Activated T-helper 2 cell treated with anti-CD3 and anti-CD28 coated beads, Interferon-gamma antibody, Interleukin-2, Interleukin-4, amounts not matched to agents 10 μg/mL and 5 μg/mL and 100 μg/mL, durations not matched to agents 14 hours and 24 hours and 36 hours (primary cell): ENCODE measurements around the gene NOTCH4. TPM values are rescaled to one million over a fixed set of nuclear protein-coding genes. Genes with fewer than 3 reads are reported as not detected.
"Not testable (repeated sequence)": the region's sequence is repeated elsewhere in the genome, so short reads cannot be mapped to it uniquely, and the experiment has no call there.

Experiments
- DNase-seq: peaks from one replicate; pipeline ENCODE4 v3.0.0; 2021; ENCODE audit warnings: low spot score
- H3K27ac Mint-ChIP-seq: one replicate; pipeline ENCODE4 v1.8.0; 2021; ENCODE audit warnings: mixed read lengths
- H3K27me3 Mint-ChIP-seq: one replicate; pipeline ENCODE4 v1.8.0; 2021; ENCODE audit warnings: low read depth, mixed read lengths
- H3K36me3 Mint-ChIP-seq: one replicate; pipeline ENCODE4 v1.8.0; 2021; ENCODE audit warnings: low read depth, mixed read lengths
- H3K4me1 Mint-ChIP-seq: one replicate; pipeline ENCODE4 v1.8.0; 2021; ENCODE audit warnings: low read depth, mixed read lengths
- H3K4me3 Mint-ChIP-seq: one replicate; pipeline ENCODE4 v1.8.0; 2021; ENCODE audit warnings: low read depth, mild to moderate bottlenecking, moderate library complexity, mixed read lengths
- H3K9me3 Mint-ChIP-seq: one replicate; pipeline ENCODE4 v1.8.0; 2021; ENCODE audit warnings: mixed read lengths
- intact Hi-C: fragments of 100-400 bp; cut with micrococcal nuclease; formaldehyde crosslinking; loops from one replicate; pipeline ENCODE4 v1.15.1; 2023
- total RNA-seq: library from RNA; stranded (reverse); gene quantifications from 2 replicates; pipeline ENCODE4 v1.2.3, GENCODE V29; 2022

Gene NOTCH4
- total RNA-seq, 1 donor from 2014 or later: 0.52 TPM

- Mint-ChIP-seq H3K27me3 (no peaks in the 10 kb centered on the region), H3K27ac (peak overlapping the region; percentile 78), H3K4me3 (peak overlapping the region; percentile 84), H3K9me3 (no peaks in the 10 kb centered on the region), H3K4me1 (peaks cover 49% of the 10 kb centered on the region), H3K36me3 (peaks cover 59% of the 10 kb centered on the region)
- intact Hi-C loops: loop anchor here (5.0 to 10.0 kb wide), 2 partner anchors 645 to 1013 kb away; partner anchors contain the start of genes HSD17B8, RXRB, SLC39A7 and TAP2
- DNase-seq: no peak
Measured at GRCh38 chr6:32189742-32190053, 34.2 kb downstream of the NOTCH4 start.

DNA sequence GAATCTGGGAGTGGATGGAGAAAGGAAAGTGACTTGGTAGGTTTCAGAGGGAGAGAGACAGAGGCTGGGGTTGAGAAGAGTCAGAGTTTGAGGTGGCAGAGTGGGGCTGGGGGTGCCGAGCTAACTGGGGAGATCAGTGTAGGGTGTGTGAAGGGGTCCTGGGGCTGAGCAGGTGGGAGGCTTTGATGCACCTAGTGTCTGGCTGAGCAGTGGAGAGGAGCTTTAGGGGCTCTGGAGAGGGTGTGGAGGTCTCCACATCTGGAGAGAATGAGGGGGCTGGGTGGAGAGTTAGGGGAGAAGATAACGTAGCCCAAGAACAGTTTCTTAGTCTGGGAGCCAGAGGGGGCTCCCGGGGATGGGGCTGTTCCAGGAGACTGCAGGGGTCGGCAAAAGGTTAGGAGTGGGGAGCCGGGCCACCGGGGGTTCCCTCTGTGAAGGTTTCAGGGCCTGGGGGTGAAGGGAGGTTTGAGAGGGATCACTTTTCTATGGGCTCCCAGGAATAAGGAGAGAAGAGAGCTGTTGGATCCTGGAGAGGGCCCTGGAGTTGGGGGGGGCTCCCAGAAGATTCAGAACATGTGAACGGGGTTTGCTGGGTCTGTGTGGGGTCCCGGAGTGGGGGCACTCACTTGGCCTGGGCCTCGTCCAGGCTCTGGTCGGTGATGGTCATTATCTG lies 34.7 kb downstream of the NOTCH4 start:
- Mint-ChIP-seq H3K36me3 (peaks cover 60% of the 10 kb centered on the region), H3K27ac (peak overlapping the region; percentile 78), H3K9me3 (no peaks in the 10 kb centered on the region), H3K4me1 (peaks cover 46% of the 10 kb centered on the region), H3K27me3 (no peaks in the 10 kb centered on the region), H3K4me3 (peak overlapping the region; percentile 84)
- no peak for DNase-seq
- intact Hi-C loops: no loop called here

DNA sequence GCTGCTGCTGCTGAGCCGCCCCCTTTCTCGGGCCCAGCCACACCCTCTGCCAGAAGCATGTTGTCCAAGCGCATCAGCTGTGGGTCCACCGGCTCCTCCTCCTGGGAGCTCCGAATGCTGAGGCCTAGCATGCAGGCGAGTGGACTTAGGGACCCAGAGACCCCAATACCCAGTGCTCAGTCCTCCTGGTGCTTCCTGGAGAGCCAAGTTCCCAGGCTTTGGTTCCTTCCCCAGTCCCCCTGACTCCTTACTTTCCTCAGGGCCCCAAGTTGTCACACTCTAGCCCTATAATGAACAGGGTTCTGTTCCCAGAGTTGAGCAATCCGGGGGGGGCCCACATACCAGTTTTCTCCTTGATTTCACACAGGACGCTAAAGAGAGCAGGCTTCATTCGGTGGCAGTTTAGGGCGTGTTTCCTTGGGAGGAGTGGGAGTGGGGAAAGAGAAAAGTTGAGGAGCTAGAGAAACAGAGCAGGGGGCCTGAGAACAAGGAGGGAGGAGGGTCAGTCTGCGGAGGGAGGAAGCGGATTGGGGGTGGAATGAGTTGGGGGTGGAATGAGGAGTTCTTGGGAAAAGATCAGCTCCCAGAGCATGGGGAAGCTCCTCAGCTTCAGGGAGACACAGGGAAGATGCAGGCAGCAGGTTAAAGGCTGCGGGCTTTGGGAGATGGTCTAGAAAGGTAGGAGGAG lies 35.3 kb downstream of the NOTCH4 start:
- H3K36me3 Mint-ChIP-seq: peaks cover 64% of the 10 kb centered on the region
- H3K27ac Mint-ChIP-seq: peak overlapping the region; percentile 78
- peaks cover 39% of the 10 kb centered on the region for H3K4me1 Mint-ChIP-seq

GRCh38 chr6:32187725-32188380 lies 36.0 kb downstream of the NOTCH4 start:
- H3K27me3 Mint-ChIP-seq, DNase-seq, H3K9me3 Mint-ChIP-seq, intact Hi-C loops: not testable (repeated sequence)
- peaks cover 38% of the 10 kb centered on the region for H3K4me1 Mint-ChIP-seq
- H3K36me3 Mint-ChIP-seq: peaks cover 66% of the 10 kb centered on the region
- H3K27ac Mint-ChIP-seq: peak overlapping the region; percentile 57
- peak overlapping the region; percentile 19 for H3K4me3 Mint-ChIP-seq

More for the DNA sequence above, 35.3 kb downstream of the NOTCH4 start:
- Mint-ChIP-seq H3K27me3 (no peaks in the 10 kb centered on the region), H3K9me3 (no peaks in the 10 kb centered on the region), H3K4me3 (peak overlapping the region; percentile 84)
- intact Hi-C loops: no loop called here
- DNase-seq: no peak

- Mint-ChIP-seq H3K9me3 (no peaks in the 10 kb centered on the region), H3K27ac (peak overlapping the region; percentile 80), H3K36me3 (peaks cover 72% of the 10 kb centered on the region), H3K27me3 (no peaks in the 10 kb centered on the region), H3K4me3 (peak overlapping the region; percentile 14), H3K4me1 (peaks cover 37% of the 10 kb centered on the region)
- intact Hi-C loops: no loop called here
- no peak for DNase-seq
Measured at GRCh38 chr6:32187009-32187709, 36.7 kb downstream of the NOTCH4 start.

DNA sequence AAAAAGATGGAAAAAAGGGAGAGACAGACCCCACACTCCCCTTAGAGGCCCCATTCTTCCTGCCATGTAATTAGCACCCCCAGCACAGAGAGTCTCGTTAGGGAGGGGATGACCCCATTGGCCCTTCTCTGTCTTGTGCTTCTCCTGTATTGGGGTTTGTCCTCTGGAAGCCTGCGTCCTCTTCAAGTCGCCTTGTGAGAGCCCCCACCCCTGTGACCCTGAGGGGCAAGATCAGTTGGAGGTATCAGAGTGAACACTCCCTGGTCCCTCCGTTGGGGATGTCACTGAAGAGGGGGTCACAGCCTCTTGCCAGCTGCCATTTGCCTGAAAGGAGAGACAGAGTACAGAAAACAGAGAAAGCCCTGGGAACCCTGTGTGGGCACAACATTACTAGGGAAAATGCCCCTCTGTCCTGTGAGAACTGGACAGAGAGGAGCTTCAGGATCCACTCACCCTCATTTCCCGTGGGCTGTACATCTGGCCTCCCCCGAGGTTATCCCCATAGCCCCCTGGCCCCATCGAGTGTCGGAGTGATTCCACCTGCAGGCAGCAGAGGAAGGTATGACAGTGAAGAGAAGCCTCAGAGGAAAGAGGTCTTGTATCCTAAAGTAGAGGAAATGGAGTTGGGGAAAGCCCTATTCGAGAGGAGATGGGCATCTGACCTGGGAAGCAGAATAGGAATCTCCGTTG lies 37.6 kb downstream of the NOTCH4 start:
- Mint-ChIP-seq H3K36me3 (peaks cover 67% of the 10 kb centered on the region), H3K4me1 (peaks cover 33% of the 10 kb centered on the region), H3K27ac (peak overlapping the region; percentile 80)
- DNase-seq, intact Hi-C loops, H3K27me3 Mint-ChIP-seq, H3K9me3 Mint-ChIP-seq, H3K4me3 Mint-ChIP-seq: not testable (repeated sequence)

DNA sequence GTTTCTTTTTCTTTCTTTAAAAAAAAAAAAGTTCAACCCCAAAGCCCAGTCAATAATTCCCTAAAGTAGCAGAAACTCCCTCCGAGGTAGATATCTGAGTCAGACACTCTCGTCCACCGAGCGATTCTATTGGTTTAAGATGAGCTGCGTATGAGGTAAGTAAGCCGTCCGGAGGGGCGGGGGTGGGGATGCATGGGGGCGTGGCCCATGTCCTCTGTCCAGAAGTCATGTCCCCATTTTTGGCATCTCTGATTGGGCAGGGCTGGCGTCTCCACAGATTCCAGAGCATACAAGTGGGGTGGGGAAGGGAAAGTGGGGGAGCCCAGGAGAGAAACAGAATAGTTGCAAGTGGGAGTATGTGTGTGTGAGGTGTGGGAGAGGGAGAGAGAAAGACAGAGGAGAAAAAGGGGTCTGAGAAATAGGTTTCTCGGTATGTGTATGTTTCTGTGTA lies 38.2 kb downstream of the NOTCH4 start:
- peaks cover 31% of the 10 kb centered on the region for H3K4me1 Mint-ChIP-seq
- H3K27me3 Mint-ChIP-seq, intact Hi-C loops, DNase-seq, H3K4me3 Mint-ChIP-seq, H3K9me3 Mint-ChIP-seq: not testable (repeated sequence)
- H3K36me3 Mint-ChIP-seq: peaks cover 68% of the 10 kb centered on the region
- H3K27ac Mint-ChIP-seq: peak overlapping the region; percentile 80

DNA sequence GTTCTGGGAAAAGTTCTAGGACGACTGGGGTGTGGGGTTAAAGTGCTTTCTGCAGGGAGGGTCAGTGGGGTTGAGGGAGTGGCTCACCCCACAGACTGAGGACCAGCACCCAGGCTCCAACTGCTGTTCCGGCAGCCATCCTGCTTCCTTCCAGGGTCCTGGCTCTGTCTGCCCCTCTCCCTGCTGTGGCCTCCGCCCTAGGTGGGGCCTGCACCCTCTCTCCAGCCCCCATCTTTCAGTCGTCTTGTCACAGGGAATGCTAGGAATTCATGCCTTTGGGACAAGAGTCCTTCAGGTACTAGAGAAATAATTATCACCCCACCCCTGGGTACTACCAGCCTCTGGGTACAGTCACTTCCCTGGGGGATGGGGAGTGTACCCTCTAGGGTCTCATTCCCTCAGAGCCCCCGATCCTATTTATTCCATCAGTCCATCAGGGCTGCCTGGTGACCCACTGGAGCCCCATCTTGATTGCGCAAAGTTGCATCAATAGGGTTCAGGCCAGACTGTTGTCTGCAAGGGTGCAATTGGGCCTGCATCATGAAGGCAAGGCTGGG lies 39.7 kb downstream of the NOTCH4 start, which contains the start of gene AGER:
Gene AGER, minus strand, starts transcription at position 170 of the 557 bp plus-strand sequence. Its CDS starts 31 bp downstream, at position 139.
- H3K4me3 Mint-ChIP-seq: no peak within 1 kb of the TSS
- intact Hi-C loops: no loop called here
- no peaks in the 10 kb centered on the region for H3K27me3 Mint-ChIP-seq
- H3K36me3 Mint-ChIP-seq: peaks cover 70% of the 10 kb centered on the region
- H3K27ac Mint-ChIP-seq: peak within 1 kb of the TSS; percentile 12
- no peak for DNase-seq
- H3K4me1 Mint-ChIP-seq: peaks cover 41% of the 10 kb centered on the region
- no peaks in the 10 kb centered on the region for H3K9me3 Mint-ChIP-seq

GRCh38 chr6:32183483-32184083 lies 40.3 kb downstream of the NOTCH4 start:
- no peak for DNase-seq
- intact Hi-C loops: no loop called here
- H3K9me3 Mint-ChIP-seq: no peaks in the 10 kb centered on the region
- H3K27ac Mint-ChIP-seq: no peak overlapping the region
- H3K4me3 Mint-ChIP-seq: no peak overlapping the region
- H3K4me1 Mint-ChIP-seq: peaks cover 41% of the 10 kb centered on the region
- no peaks in the 10 kb centered on the region for H3K27me3 Mint-ChIP-seq
- peaks cover 70% of the 10 kb centered on the region for H3K36me3 Mint-ChIP-seq

- no peaks in the 10 kb centered on the region for H3K9me3 Mint-ChIP-seq
- no peak overlapping the region for H3K4me3 Mint-ChIP-seq
- peaks cover 36% of the 10 kb centered on the region for H3K4me1 Mint-ChIP-seq
- H3K36me3 Mint-ChIP-seq: peaks cover 68% of the 10 kb centered on the region
- DNase-seq: no peak
- peak overlapping the region; percentile 12 for H3K27ac Mint-ChIP-seq
- intact Hi-C loops: no loop called here
- H3K27me3 Mint-ChIP-seq: no peaks in the 10 kb centered on the region
Measured at GRCh38 chr6:32183030-32183429, 40.8 kb downstream of the NOTCH4 start.

DNA sequence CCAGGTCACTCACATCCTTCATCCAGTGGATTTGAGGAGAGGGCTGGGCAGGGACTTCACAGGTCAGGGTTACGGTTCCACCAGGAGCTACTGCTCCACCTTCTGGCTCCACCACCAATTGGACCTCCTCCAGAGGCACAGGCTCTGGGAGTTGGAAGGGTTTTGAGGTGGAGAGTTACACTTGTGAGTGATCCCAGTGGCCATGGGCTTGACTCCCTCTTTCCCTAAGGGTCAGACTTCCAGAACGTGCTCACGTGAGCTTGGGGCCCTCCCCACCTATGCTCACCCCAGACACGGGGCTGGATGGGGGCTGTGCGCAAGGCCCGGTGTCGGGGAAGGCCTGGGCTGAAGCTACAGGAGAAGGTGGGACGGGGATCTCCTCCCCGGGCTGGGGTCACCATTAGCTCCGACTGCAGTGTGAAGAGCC lies 41.3 kb downstream of the NOTCH4 start:
- intact Hi-C loops: no loop called here
- H3K36me3 Mint-ChIP-seq: peaks cover 63% of the 10 kb centered on the region
- H3K27me3 Mint-ChIP-seq: no peaks in the 10 kb centered on the region
- no peaks in the 10 kb centered on the region for H3K9me3 Mint-ChIP-seq
- H3K4me1 Mint-ChIP-seq: peaks cover 36% of the 10 kb centered on the region
- DNase-seq: no peak
- H3K27ac Mint-ChIP-seq: no peak overlapping the region
- no peak overlapping the region for H3K4me3 Mint-ChIP-seq
